A549 (cell line): ENCODE data around the gene ADAM12. TPM values are rescaled to one million over a fixed set of nuclear protein-coding genes. Genes with fewer than 3 reads are reported as not detected.

Source experiments
- ATAC-seq, 2 experiments: fragments of 200-7000 bp in 1 of 2; fragments of >200 bp in 1 of 2; cut with Nextera tagmentation in 1 of 2; cut with Tn5 transposase in 1 of 2; 3 replicates each; pipeline versions ENCODE4 v1.8.0 to v1.9.1; 2018 to 2020; ENCODE audit warnings: mild to moderate bottlenecking in 1 of 2, moderate library complexity in 1 of 2
- CTCF ChIA-PET: fragments of 300-600 bp; sonication (Branson Sonifier 250); formaldehyde crosslinking; extraction: SDS; loops from one replicate; lab custom pipeline; 2021; ENCODE audit warnings: antibody characterized with exemption, inconsistent platforms; lab: Yijun Ruan, JAX
- POLR2A ChIA-PET: fragments of 350-600 bp; formaldehyde crosslinking; extraction: SDS; loops from one replicate; lab custom pipeline; 2021; ENCODE audit warnings: antibody characterized with exemption, inconsistent platforms; lab: Yijun Ruan, JAX
- DNase-seq, 2 experiments: peaks; one replicate each; pipeline versions ENCODE4 v3.0.0 to v3.0.0-alpha.2; 2011 to 2016; ENCODE audit warnings: low read depth in 1 of 2, low spot score in 1 of 2
- FAIRE-seq: peaks from 2 replicates; lab custom pipeline; 2011; peaks lifted over from hg19 to GRCh38; lab: Jason Lieb, UNC
- H3K27ac ChIP-seq, 2 experiments: fragments of >200 bp; sonication (Bioruptor Twin); formaldehyde crosslinking; 3 replicates each; pipeline ENCODE4 v1.5.1; 2016 to 2017
- H3K4me1 ChIP-seq: fragments of >200 bp; sonication (Bioruptor Twin); formaldehyde crosslinking; 3 replicates; pipeline ENCODE4 v1.6.1; 2016
- H3K4me2 ChIP-seq: fragments of >200 bp; sonication (Bioruptor Twin); formaldehyde crosslinking; 3 replicates; pipeline ENCODE4 v1.6.1; 2016
- H3K4me3 ChIP-seq: fragments of >200 bp; sonication (Bioruptor Twin); formaldehyde crosslinking; 3 replicates; pipeline ENCODE4 v1.5.1; 2016
- H3K9me3 ChIP-seq: fragments of >200 bp; sonication (Bioruptor Twin); formaldehyde crosslinking; 3 replicates; pipeline ENCODE4 v1.6.1; 2016
- ATOH8 ChIP-seq: fragments of 250-450 bp; sonication (Bioruptor Pico); IDR thresholded peaks from 2 replicates; pipeline ENCODE4 v1.5.0; 2020; ENCODE audit warnings: low read depth, mild to moderate bottlenecking, moderate library complexity
- CBX2 ChIP-seq: fragments of 200-600 bp; sonication (generic); IDR thresholded peaks from 2 replicates; pipeline ENCODE4 v1.6.1; 2016; ENCODE audit warnings: low read depth, mild to moderate bottlenecking, borderline replicate concordance
- CEBPB ChIP-seq, 2 experiments: fragments of >200 bp in 1 of 2; sonication (Bioruptor Twin) in 1 of 2; formaldehyde crosslinking in 1 of 2; IDR thresholded peaks; 2 replicates each; pipeline ENCODE4 v1.6.1; 2012 to 2016
- CHD2 ChIP-seq: fragments of 150-350 bp; IDR thresholded peaks from 2 replicates; pipeline ENCODE4 v1.6.1; 2014; ENCODE audit warnings: low read length; ENCODE audit not compliant: partially characterized antibody
- E2F6 ChIP-seq: IDR thresholded peaks from 2 replicates; pipeline ENCODE4 v1.6.1; 2012; ENCODE audit warnings: low read depth, borderline replicate concordance
- ESRRA ChIP-seq: fragments of 150-350 bp; IDR thresholded peaks from 2 replicates; pipeline ENCODE4 v1.6.1; 2014; ENCODE audit warnings: mild to moderate bottlenecking, low read length, borderline replicate concordance
- FOSL2 ChIP-seq, 2 experiments: fragments of 450-650 bp in 1 of 2; fragments of >200 bp in 1 of 2; sonication (Bioruptor Twin) in 1 of 2; formaldehyde crosslinking; IDR thresholded peaks; 2 replicates each; pipeline versions ENCODE4 v1.5.0 to v1.6.1; 2016 to 2020; ENCODE audit warnings: mild to moderate bottlenecking in 1 of 2, moderate library complexity in 1 of 2
- FOXS1 ChIP-seq: fragments of 250-450 bp; sonication (Bioruptor Pico); IDR thresholded peaks from 2 replicates; pipeline ENCODE4 v1.5.0; 2020; ENCODE audit warnings: mild to moderate bottlenecking, moderate library complexity
- GATA3 ChIP-seq: IDR thresholded peaks from 2 replicates; pipeline ENCODE4 v1.6.1; 2012; ENCODE audit warnings: borderline replicate concordance
- HMGXB4 ChIP-seq: fragments of 250-450 bp; sonication (Bioruptor Pico); IDR thresholded peaks from 2 replicates; pipeline ENCODE4 v1.5.0; 2021; ENCODE audit warnings: mild to moderate bottlenecking, moderate library complexity, borderline replicate concordance
- HOXA7 ChIP-seq: fragments of 250-450 bp; sonication (Bioruptor Pico); IDR thresholded peaks from 2 replicates; pipeline ENCODE4 v1.5.0; 2020; ENCODE audit warnings: mild to moderate bottlenecking, moderate library complexity
- HOXB13 ChIP-seq: fragments of 250-450 bp; sonication (Bioruptor Pico); IDR thresholded peaks from 2 replicates; pipeline ENCODE4 v1.5.0; 2020; ENCODE audit warnings: low read depth, mild to moderate bottlenecking, moderate library complexity
- MAFK ChIP-seq: fragments of 450-650 bp; IDR thresholded peaks from 2 replicates; pipeline ENCODE4 v1.6.1; 2014; ENCODE audit not compliant: partially characterized antibody
- MAZ ChIP-seq: fragments of 150-350 bp; IDR thresholded peaks from 2 replicates; pipeline ENCODE4 v1.6.1; 2014; ENCODE audit warnings: antibody characterized with exemption, low read depth, low read length, borderline replicate concordance
- NPAS2 ChIP-seq: fragments of 250-450 bp; sonication (Bioruptor Pico); IDR thresholded peaks from 2 replicates; pipeline ENCODE4 v1.8.0; 2022; ENCODE audit warnings: mild to moderate bottlenecking, moderate library complexity, borderline replicate concordance
- RARB ChIP-seq: fragments of 250-450 bp; sonication (Bioruptor Pico); IDR thresholded peaks from 2 replicates; pipeline ENCODE4 v1.8.0; 2021; ENCODE audit warnings: mild to moderate bottlenecking, moderate library complexity
- SMC3 ChIP-seq: fragments of >200 bp; sonication (Bioruptor Twin); formaldehyde crosslinking; IDR thresholded peaks from 3 replicates; pipeline ENCODE4 v1.6.1; 2018; ENCODE audit warnings: inconsistent platforms
- TP53 ChIP-seq: fragments of 250-450 bp; sonication (Bioruptor Pico); IDR thresholded peaks from 2 replicates; pipeline ENCODE4 v1.5.0; 2021; ENCODE audit warnings: mild to moderate bottlenecking, moderate library complexity
- ZFP36 ChIP-seq: fragments of 450-650 bp; IDR thresholded peaks from 2 replicates; pipeline ENCODE4 v1.6.1; 2014; ENCODE audit warnings: borderline replicate concordance; ENCODE audit not compliant: partially characterized antibody
- ZNF302 ChIP-seq: fragments of 250-450 bp; sonication (Bioruptor Pico); IDR thresholded peaks from 2 replicates; pipeline ENCODE4 v1.9.0; 2021; ENCODE audit warnings: inconsistent platforms, mild to moderate bottlenecking, moderate library complexity
- WGBS: methylation state at CpG from one replicate; pipeline ENCODE4 v1.1.6; 2017; ENCODE audit errors: missing lambda C conversion rate; 5-methylcytosine and 5-hydroxymethylcytosine counted together
- polyA plus RNA-seq, 4 experiments: library from polyadenylated mRNA; depleted of rRNA in 3 of 4; stranded (reverse); fragments of >200 nt; fragmentation: RNase III in 1 of 4; extraction: RNeasy Plus Mini Kit Qiagen cat#74134 plus additional on column Dnase treatment in 1 of 4; gene quantifications; 2 replicates in 3 of 4; 3 replicates in 1 of 4; pipeline ENCODE4 v1.2.3, GENCODE V29; 2011 to 2017
- TF ChIP-seq, protein P1 (sequence below): IDR thresholded peaks from 2 replicates; pipeline ENCODE4 v1.6.1; 2012
- TF ChIP-seq, protein P2 (sequence below): fragments of >200 bp; sonication (Bioruptor Twin); formaldehyde crosslinking; IDR thresholded peaks from 2 replicates; pipeline ENCODE4 v1.6.1; 2016

The ADAM12 gene
- polyA plus RNA-seq, 2 of the 4 experiments (the other 2 are of a cell fraction), result 1.6 to 4.8 TPM

- no peak overlapping the region for H3K27ac ChIP-seq
- WGBS, result 78% methylated on average over 12 of the region's 12 CpGs
- TF ChIP-seq FOSL2 (IDR thresholded peaks at IDR 0.05) (no peak), FOSL2 (CRISPR knock-in tag; IDR thresholded peaks at IDR 0.05) (no peak), E2F6 (no peak)
- TF ChIP-seq, all 56 proteins: peak for 0
- Histone ChIP-seq H3K4me1 (peaks cover 10% of the 10 kb centered on the region), H3K9me3 (no peaks in the 10 kb centered on the region), H3K4me2 (no peak overlapping the region), H3K4me3 (no peak overlapping the region)
- no peak for FAIRE-seq
- CTCF ChIA-PET, result interaction anchor here (1.2 kb wide), 1 partner anchor 65 kb away, joined by 3 read pairs; no protein-coding TSS in a partner anchor
- POLR2A ChIA-PET, result no interaction called here
- DNase-seq, result no peak
- no peak for ATAC-seq
Observed at GRCh38 chr10:125997586-125997985, 390.7 kb downstream of the ADAM12 start.

DNA sequence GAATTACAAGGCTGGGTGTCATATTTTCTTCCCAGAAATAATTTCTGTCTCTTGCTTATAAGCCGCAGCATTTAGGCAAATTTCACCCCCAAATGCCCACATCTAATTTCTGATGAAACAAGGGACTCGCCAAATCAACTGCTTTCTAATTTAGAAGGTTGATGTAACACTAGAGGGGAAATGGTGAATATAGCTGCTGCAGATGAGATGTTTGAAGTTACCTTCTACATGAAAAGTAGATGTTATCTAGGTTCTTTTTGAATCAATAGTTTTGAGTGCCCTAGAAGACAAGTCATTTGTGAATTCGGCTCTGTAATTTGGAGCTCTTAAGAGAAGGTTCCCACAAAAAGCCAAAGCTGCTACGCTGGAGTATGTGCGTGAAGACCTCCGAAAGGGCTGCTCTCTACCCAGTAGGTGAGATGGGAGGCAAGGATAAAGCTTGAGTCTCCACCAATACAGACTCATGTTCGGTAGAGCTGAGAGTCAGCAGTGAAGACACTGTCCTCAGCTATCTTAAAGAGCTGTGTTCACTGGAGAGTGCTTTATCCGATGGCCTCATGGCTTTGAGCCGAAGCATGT is 392.5 kb downstream of the ADAM12 start:
- Histone ChIP-seq H3K27ac (no peak overlapping the region), H3K4me2 (no peak overlapping the region), H3K4me3 (no peak overlapping the region), H3K4me1 (no peaks in the 10 kb centered on the region), H3K9me3 (no peaks in the 10 kb centered on the region)
- no peak for TF ChIP-seq CBX2
- TF ChIP-seq NPAS2 (CRISPR knock-in tag), result no peak
- TF ChIP-seq GATA3, result no peak
- TF ChIP-seq TP53 (CRISPR knock-in tag), result no peak
- TF ChIP-seq RARB, result no peak
- no peak for TF ChIP-seq HMGXB4 (CRISPR knock-in tag)
- TF ChIP-seq, protein P1, sequence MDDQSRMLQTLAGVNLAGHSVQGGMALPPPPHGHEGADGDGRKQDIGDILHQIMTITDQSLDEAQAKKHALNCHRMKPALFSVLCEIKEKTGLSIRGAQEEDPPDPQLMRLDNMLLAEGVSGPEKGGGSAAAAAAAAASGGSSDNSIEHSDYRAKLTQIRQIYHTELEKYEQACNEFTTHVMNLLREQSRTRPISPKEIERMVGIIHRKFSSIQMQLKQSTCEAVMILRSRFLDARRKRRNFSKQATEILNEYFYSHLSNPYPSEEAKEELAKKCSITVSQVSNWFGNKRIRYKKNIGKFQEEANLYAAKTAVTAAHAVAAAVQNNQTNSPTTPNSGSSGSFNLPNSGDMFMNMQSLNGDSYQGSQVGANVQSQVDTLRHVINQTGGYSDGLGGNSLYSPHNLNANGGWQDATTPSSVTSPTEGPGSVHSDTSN, result no peak
- TF ChIP-seq FOXS1 (CRISPR knock-in tag), result no peak
- TF ChIP-seq ESRRA, result no peak
- TF ChIP-seq CEBPB (IDR thresholded peaks at IDR 0.05), result no peak
- no peak for TF ChIP-seq CHD2
- TF ChIP-seq ZFP36, result no peak
- TF ChIP-seq MAZ, result no peak
- no peak for TF ChIP-seq MAFK
- no peak for TF ChIP-seq ZNF302 (CRISPR knock-in tag)
- no peak for TF ChIP-seq HOXA7
- TF ChIP-seq SMC3, result no peak
- TF ChIP-seq ATOH8, result no peak
- TF ChIP-seq, protein P2, sequence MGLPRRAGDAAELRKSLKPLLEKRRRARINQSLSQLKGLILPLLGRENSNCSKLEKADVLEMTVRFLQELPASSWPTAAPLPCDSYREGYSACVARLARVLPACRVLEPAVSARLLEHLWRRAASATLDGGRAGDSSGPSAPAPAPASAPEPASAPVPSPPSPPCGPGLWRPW, result no peak
- no peak for TF ChIP-seq HOXB13 (CRISPR knock-in tag)
- ChIA-PET POLR2A (no interaction called here), CTCF (no interaction called here)
- DNase-seq, result no peak
- 76% methylated on average over 9 of the region's 9 CpGs for WGBS
- no peak for FAIRE-seq
- ATAC-seq, result no peak
